Breast epithelium (tissue), 4 donors: ENCODE measurements around the gene INVS. TPM values are rescaled to one million over a fixed set of nuclear protein-coding genes. Genes with fewer than 3 reads are reported as not detected.

Experiments
- DNase-seq, 2 donors: peaks; one replicate each; pipeline ENCODE4 v3.0.0-alpha.2; 2019; ENCODE audit warnings: low spot score in 2 of 2
- H3K27ac ChIP-seq, 2 donors: fragments of 200-600 bp; sonication (generic) in 1 of 2; one replicate each; pipeline ENCODE4 v1.5.1; 2016 to 2019; ENCODE audit warnings: mild to moderate bottlenecking in 1 of 2
- H3K27me3 ChIP-seq, 2 donors: fragments of 200-600 bp; sonication (generic) in 1 of 2; one replicate each; pipeline versions ENCODE4 v1.5.1 to v1.6.0; 2017 to 2019; ENCODE audit warnings: control low read depth in 1 of 2, mild to moderate bottlenecking in 1 of 2
- H3K36me3 ChIP-seq: fragments of 200-600 bp; one replicate; pipeline ENCODE4 v1.5.1; 2019
- H3K4me1 ChIP-seq, 2 donors: fragments of 200-600 bp; sonication (generic); one replicate each; pipeline ENCODE4 v1.5.1; 2016 to 2019; ENCODE audit warnings: control low read depth in 1 of 2
- H3K4me3 ChIP-seq, 3 donors: fragments of 200-600 bp; sonication (generic); 1 replicate in 2 of 3; 2 replicates in 1 of 3; pipeline ENCODE4 v1.5.1; 2016 to 2019; ENCODE audit warnings: mild to moderate bottlenecking in 3 of 3, moderate library complexity in 2 of 3
- H3K9me3 ChIP-seq, 2 donors: fragments of 200-600 bp; sonication (generic) in 1 of 2; one replicate each; pipeline ENCODE4 v1.5.1; 2016 to 2019; ENCODE audit warnings: control low read depth in 1 of 2
- POLR2A ChIP-seq: fragments of 450-650 bp; IDR thresholded peaks from one replicate; pipeline ENCODE4 v1.6.1; 2016; ENCODE audit warnings: antibody characterized with exemption, mild to moderate bottlenecking, moderate library complexity
- POLR2AphosphoS5 ChIP-seq, 3 donors: sonication (generic); formaldehyde crosslinking; IDR thresholded peaks; one replicate each; pipeline ENCODE4 v1.6.1; 2017; ENCODE audit warnings: antibody characterized with exemption in 3 of 3
- intact Hi-C: fragments of 100-400 bp; cut with DNase I; formaldehyde crosslinking; loops from one replicate; pipeline ENCODE4 v1.15.1; 2023; ENCODE audit warnings: low total_unique reads
- total RNA-seq, 3 donors: library from RNA; depleted of rRNA; stranded (reverse); fragments of >200 nt; gene quantifications; one replicate each; pipeline ENCODE4 v1.1.0, GENCODE V29; 2016
- TF ChIP-seq, protein P1 (sequence below), 3 donors: fragments of 450-650 bp; IDR thresholded peaks; one replicate each; pipeline ENCODE4 v1.5.1; 2016 to 2017; ENCODE audit warnings: antibody characterized with exemption in 3 of 3, mild to moderate bottlenecking in 3 of 3, moderate library complexity in 3 of 3

The INVS gene
- total RNA-seq, 3 donors from 2014 or later = 30.7 to 36.0 (median 34.7) TPM

DNA sequence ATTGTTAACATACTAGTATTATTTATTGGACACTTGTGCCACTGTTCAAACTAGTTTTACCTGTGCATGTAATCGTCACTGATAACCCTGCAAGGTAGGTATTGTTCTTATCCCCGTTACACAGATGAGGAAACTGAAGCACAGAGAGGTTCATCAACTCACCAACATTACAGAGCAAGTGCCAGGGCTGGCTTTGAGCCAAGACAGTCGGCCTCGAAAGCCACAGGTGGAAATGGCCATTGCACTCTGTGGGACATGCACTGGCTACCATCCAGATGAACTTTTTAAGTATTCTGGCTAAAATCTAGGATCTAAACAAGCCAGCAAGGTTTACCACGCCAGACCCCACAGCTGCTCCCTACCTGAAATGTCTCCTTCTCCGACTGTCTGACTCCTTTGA lies 195.8 kb downstream of the INVS start:
- Histone ChIP-seq H3K9me3 (no peaks in the 10 kb centered on the region), H3K36me3 (no peaks in the 10 kb centered on the region), H3K4me3 (no peak overlapping the region), H3K4me1 (no peaks in the 10 kb centered on the region), H3K27me3 (no peaks in the 10 kb centered on the region), H3K27ac (no peak overlapping the region)
- TF ChIP-seq, protein P1, sequence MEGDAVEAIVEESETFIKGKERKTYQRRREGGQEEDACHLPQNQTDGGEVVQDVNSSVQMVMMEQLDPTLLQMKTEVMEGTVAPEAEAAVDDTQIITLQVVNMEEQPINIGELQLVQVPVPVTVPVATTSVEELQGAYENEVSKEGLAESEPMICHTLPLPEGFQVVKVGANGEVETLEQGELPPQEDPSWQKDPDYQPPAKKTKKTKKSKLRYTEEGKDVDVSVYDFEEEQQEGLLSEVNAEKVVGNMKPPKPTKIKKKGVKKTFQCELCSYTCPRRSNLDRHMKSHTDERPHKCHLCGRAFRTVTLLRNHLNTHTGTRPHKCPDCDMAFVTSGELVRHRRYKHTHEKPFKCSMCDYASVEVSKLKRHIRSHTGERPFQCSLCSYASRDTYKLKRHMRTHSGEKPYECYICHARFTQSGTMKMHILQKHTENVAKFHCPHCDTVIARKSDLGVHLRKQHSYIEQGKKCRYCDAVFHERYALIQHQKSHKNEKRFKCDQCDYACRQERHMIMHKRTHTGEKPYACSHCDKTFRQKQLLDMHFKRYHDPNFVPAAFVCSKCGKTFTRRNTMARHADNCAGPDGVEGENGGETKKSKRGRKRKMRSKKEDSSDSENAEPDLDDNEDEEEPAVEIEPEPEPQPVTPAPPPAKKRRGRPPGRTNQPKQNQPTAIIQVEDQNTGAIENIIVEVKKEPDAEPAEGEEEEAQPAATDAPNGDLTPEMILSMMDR (IDR thresholded peaks at IDR 0.05) = no peak
- no peak for TF ChIP-seq POLR2A
- no peak for TF ChIP-seq POLR2AphosphoS5 (IDR thresholded peaks at IDR 0.05)
- no peak for DNase-seq
- intact Hi-C loops = loop anchor here (5.0 kb wide), 1 partner anchor 77 kb away; no protein-coding TSS in a partner anchor

DNA sequence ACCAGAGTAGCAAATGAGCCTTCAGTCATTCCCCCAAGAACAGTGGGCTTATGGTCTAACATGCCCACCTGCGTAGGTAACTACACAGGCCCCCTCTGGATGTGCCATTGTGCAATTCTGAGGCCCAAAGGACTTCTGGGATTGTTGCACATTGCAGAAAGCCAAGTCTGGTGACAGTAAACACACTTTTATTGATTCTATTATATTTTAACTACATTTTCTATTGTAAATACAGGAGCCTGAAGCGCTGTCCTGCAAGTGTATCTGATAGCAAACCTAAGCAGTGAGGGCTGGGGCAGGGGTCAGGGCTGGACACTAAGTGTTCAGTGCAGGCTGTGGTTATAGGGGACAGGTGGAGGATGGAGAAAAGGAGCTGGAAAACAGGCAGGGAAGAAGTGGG lies 196.2 kb downstream of the INVS start:
- DNase-seq = no peak
- intact Hi-C loops = no loop called here
- no peaks in the 10 kb centered on the region for H3K9me3 ChIP-seq
- no peak overlapping the region for H3K4me3 ChIP-seq
- H3K27ac ChIP-seq = no peak overlapping the region
- H3K27me3 ChIP-seq = no peaks in the 10 kb centered on the region
- no peaks in the 10 kb centered on the region for H3K36me3 ChIP-seq
- no peaks in the 10 kb centered on the region for H3K4me1 ChIP-seq
- no peak for TF ChIP-seq POLR2AphosphoS5 (IDR thresholded peaks at IDR 0.05)
- TF ChIP-seq POLR2A = no peak
- TF ChIP-seq, protein P1 (IDR thresholded peaks at IDR 0.05) = no peak

DNA sequence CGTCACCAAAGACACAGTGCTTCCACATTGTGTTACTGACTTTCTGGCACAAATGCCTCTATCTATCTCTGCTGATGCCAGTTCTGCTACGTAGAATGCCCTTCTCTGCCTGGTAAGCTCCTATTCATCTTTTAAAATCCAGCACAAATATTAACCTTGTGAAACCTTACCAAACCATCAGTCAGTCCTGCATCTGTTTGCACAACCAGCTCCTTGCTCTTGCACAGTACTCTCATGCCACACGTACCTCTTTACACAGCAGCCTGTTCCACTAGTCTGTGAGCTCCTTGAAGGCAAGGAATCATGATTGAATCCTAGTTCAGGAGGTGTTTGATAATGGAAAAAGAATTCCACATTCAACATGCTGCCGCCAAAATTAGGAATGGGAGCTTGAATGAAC lies 197.4 kb downstream of the INVS start:
- H3K4me3 ChIP-seq = no peak overlapping the region
- TF ChIP-seq, protein P1 (IDR thresholded peaks at IDR 0.05) = no peak
- no peak for TF ChIP-seq POLR2AphosphoS5 (IDR thresholded peaks at IDR 0.05)
- TF ChIP-seq POLR2A = no peak
- H3K27me3 ChIP-seq = no peaks in the 10 kb centered on the region
- no peak overlapping the region for H3K27ac ChIP-seq
- no peaks in the 10 kb centered on the region for H3K4me1 ChIP-seq
- H3K36me3 ChIP-seq = no peaks in the 10 kb centered on the region
- DNase-seq = no peak
- intact Hi-C loops = no loop called here
- H3K9me3 ChIP-seq = no peaks in the 10 kb centered on the region

DNA sequence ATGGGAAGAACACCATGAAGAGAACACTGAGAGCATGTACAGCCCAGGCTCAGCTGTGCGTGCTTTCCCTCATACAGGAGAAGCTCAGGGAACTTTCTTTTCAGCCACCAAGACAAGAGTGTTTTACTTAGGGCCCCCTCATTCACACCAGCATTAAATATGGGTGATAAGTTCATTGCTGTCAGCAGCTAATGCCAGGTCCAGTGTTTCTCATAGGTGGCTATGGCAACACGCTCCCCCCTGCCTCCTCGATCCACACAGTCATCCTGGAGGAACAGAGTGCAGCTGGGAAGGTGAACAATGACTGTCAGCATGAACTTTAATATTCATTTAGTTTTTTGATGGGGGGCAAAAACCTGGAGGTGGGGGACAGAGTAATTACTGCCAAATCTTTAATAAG lies 199.3 kb downstream of the INVS start:
- intact Hi-C loops = loop anchor here (2.0 kb wide), 1 partner anchor 56 kb away; no protein-coding TSS in a partner anchor
- DNase-seq = no peak
- TF ChIP-seq POLR2AphosphoS5 (IDR thresholded peaks at IDR 0.05) = no peak
- TF ChIP-seq POLR2A = no peak
- TF ChIP-seq, protein P1 (IDR thresholded peaks at IDR 0.05) = no peak
- Histone ChIP-seq H3K27ac (no peak overlapping the region), H3K9me3 (no peaks in the 10 kb centered on the region), H3K36me3 (no peaks in the 10 kb centered on the region), H3K27me3 (no peaks in the 10 kb centered on the region), H3K4me1 (no peaks in the 10 kb centered on the region), H3K4me3 (no peak overlapping the region)

DNA sequence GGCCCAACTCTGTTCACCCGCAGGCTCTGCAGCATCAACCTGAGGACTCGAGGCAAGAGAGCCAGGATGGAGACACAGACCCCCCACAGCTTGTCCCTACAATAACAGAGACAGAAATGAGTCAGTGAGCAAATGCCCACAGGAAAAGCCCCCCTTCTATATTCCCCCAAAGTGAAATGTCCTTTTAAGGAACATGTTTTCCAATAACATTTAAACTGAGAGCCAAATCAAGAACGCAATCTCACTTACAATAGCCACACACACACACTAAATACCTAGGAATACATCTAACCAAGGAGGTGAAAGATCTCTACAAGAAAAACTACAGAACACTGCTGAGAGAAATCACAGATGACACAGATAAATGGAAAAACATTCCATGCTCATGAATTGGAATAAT lies 204.7 kb downstream of the INVS start:
- TF ChIP-seq POLR2A (no peak), POLR2AphosphoS5 (IDR thresholded peaks at IDR 0.05) (no peak)
- TF ChIP-seq, protein P1 (IDR thresholded peaks at IDR 0.05) = no peak
- no peaks in the 10 kb centered on the region for H3K9me3 ChIP-seq
- DNase-seq = no peak
- no peaks in the 10 kb centered on the region for H3K27me3 ChIP-seq
- no peak overlapping the region for H3K27ac ChIP-seq
- H3K36me3 ChIP-seq = no peaks in the 10 kb centered on the region
- intact Hi-C loops = no loop called here
- H3K4me3 ChIP-seq = no peak overlapping the region
- H3K4me1 ChIP-seq = no peaks in the 10 kb centered on the region
